ENCODE measurements around the gene ORM2.

ORM2 gene

DNA sequence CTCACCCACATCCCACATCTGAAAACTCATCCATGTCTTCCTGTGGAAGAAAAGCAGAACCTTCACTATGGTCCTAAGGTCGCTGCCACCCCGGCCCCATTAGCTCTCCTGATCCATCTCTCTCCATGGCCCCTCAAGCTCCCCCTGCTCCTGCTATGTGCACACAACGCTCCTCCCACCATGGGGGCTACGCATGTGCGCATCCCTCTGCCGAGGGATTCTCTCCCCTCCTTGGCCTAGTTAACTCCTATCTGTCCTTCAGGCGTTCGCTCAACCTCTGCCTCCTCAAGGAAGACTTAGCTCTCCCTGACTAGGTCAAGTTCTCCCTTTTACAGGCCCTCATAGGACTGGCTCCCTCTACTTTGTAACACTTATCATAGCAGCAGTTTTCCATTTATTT, 48.3 kb downstream of the ORM2 start:
- Histone ChIP-seq H3K9me3 (ENCODE audit: control insufficient read depth in 1 of 2, low read length in 2 of 2) (no peaks in the 10 kb centered on the region), H3K4me3 (ENCODE audit: low read depth in 1 of 2, low read length in 2 of 2) (no peak overlapping the region), H3K27me3 (ENCODE audit: low read depth, low read length) (no peaks in the 10 kb centered on the region), H3K36me3 (ENCODE audit: control insufficient read depth in 1 of 2, insufficient read depth in 2 of 2, low read length in 2 of 2) (peaks cover 32 to 46% of the 10 kb centered on the region in 2 donors), H3K27ac (ENCODE audit: low read length) (no peak overlapping the region), H3K4me1 (ENCODE audit: control insufficient read depth in 1 of 2, insufficient read depth in 2 of 2, low read length in 2 of 2) (peaks cover 3 to 14% of the 10 kb centered on the region in 2 donors)

DNA sequence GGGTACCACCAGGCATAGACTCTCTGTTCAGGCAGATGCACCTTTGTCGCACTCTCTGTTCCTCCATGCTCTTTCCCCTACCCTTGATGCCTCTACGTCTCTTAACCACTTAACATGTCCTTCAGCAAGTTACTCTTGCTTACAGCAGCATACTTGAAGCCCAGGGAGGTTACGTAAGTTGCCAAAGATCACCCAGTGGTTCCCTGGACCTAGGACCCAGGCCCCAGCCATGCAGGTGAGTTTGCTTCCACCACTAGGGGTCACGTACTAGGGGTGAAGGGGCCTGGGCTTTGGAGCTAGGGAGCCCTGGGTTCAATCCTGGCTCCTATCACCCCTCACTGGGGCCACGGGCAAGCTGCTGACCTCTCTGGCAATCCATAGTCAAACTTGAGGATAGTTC, 49.2 kb downstream of the ORM2 start:
- Histone ChIP-seq H3K9me3 (ENCODE audit: control insufficient read depth in 1 of 2, low read length in 2 of 2) (no peaks in the 10 kb centered on the region), H3K4me1 (ENCODE audit: control insufficient read depth in 1 of 2, insufficient read depth in 2 of 2, low read length in 2 of 2) (peaks cover 5 to 21% of the 10 kb centered on the region in 2 donors), H3K36me3 (ENCODE audit: control insufficient read depth in 1 of 2, insufficient read depth in 2 of 2, low read length in 2 of 2) (peaks cover 36 to 40% of the 10 kb centered on the region in 2 donors), H3K27ac (ENCODE audit: low read length) (no peak overlapping the region), H3K4me3 (ENCODE audit: low read depth in 1 of 2, low read length in 2 of 2) (no peak overlapping the region), H3K27me3 (ENCODE audit: low read depth, low read length) (no peaks in the 10 kb centered on the region)
